ENCODE results near the gene CENPX. TPM values are rescaled to one million over a fixed set of nuclear protein-coding genes. Genes with fewer than 3 reads are reported as not detected.

The CENPX gene
- total and polyA plus RNA-seq, 2 donors (not counting 3 experiments of a cell fraction or from before 2014, with no cell fraction given) = 56.2 to 67.2 TPM

DNA sequence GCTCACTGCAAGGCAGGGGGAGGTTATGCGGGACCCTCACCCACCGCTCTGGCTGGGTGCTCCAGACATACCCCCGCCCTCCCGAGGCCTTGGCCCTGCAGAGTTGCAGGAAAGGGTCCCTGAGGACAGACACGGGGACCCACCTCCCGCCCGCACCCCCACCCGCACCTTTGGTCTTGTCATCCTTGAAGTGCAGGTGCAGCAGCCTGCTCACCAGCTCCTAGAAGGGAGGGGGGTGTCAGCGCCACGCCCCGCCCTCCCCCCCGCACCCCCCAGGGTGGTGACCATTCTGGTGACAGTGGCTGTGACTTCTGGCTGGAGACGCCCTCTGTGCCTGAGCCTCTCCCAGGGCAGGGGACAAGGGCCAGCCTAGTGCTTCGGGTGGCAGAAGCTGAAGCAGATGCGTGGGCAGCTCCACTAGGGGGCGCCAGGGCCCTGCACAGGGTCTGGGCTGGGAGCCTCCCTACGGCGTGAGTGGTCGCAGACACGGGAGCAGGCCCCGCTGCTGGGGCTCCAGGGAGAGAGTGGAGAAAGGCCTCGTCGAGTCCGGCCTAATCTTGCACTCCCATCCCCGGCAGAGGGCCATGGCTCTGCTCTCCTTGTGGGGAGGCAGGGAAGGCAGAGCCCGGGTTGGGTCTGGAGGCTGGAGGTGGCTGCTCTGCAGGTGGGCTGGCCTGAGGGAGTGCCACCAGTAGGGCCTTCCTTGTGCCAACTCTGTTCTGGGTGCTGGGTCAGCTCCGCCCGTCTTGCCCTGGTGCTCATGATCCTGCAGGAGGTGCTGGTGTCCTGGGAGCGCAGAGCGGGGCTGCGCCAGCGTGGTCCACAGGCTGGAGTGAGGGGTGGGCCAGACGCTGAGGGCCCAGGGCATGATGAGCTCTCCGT, 2.7 kb downstream of the CENPX start:
- Histone ChIP-seq H3K9me1 (replicated peaks; ENCODE audit: control insufficient read depth, extremely low read depth, insufficient read depth, low read length) (no peaks in the 10 kb centered on the region), H4K20me1 (replicated peaks; ENCODE audit: control insufficient read depth, extremely low read depth, insufficient read depth, low read length) (no peaks in the 10 kb centered on the region), H2AFZ (ENCODE audit: low read depth, low read length) (no peak overlapping the region), H3K9ac (replicated peaks; ENCODE audit: extremely low read depth, insufficient read depth, low read length) (no peak overlapping the region), H3K36me3 (ENCODE audit: control insufficient read depth in 2 of 2, extremely low read depth in 1 of 2, insufficient read depth in 2 of 2, low read length in 2 of 2) (no peaks in the 10 kb centered on the region), H3K9me3 (replicated peaks; ENCODE audit: control insufficient read depth, insufficient read depth, low read length) (no peaks in the 10 kb centered on the region), H3K4me3 (replicated peaks in 1 of 3; ENCODE audit: insufficient read depth in 1 of 3, low read depth in 1 of 3, low read length in 3 of 3) (no peak overlapping the region), H3K4me1 (ENCODE audit: control insufficient read depth, extremely low read depth, insufficient read depth, low read length) (peaks cover 12% of the 10 kb centered on the region), H3K27me3 (ENCODE audit: control insufficient read depth in 2 of 2, insufficient read depth in 2 of 2, low read length in 2 of 2) (no peaks in the 10 kb centered on the region), H3K4me2 (ENCODE audit: insufficient read depth, low read length) (no peak overlapping the region), H3K27ac (ENCODE audit: insufficient read depth, low read depth, low read length) (no peak overlapping the region), H3K79me2 (ENCODE audit: control insufficient read depth, insufficient read depth, low read length) (peaks cover 5% of the 10 kb centered on the region)
- TF ChIP-seq FOS (IDR thresholded peaks at IDR 0.05; ENCODE audit: borderline replicate concordance, insufficient read depth, low read length) = no peak
- TF ChIP-seq, protein P1, sequence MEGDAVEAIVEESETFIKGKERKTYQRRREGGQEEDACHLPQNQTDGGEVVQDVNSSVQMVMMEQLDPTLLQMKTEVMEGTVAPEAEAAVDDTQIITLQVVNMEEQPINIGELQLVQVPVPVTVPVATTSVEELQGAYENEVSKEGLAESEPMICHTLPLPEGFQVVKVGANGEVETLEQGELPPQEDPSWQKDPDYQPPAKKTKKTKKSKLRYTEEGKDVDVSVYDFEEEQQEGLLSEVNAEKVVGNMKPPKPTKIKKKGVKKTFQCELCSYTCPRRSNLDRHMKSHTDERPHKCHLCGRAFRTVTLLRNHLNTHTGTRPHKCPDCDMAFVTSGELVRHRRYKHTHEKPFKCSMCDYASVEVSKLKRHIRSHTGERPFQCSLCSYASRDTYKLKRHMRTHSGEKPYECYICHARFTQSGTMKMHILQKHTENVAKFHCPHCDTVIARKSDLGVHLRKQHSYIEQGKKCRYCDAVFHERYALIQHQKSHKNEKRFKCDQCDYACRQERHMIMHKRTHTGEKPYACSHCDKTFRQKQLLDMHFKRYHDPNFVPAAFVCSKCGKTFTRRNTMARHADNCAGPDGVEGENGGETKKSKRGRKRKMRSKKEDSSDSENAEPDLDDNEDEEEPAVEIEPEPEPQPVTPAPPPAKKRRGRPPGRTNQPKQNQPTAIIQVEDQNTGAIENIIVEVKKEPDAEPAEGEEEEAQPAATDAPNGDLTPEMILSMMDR (IDR thresholded peaks at IDR 0.05; ENCODE audit: extremely low read depth in 1 of 2, insufficient read depth in 1 of 2, low read depth in 1 of 2, low read length in 2 of 2) = peak; percentile 79 to 94
- dilution Hi-C loops (cut with MboI; ENCODE audit: extremely low pct_ligation_motif_present, low sequenced_read_pairs) (no loop called here), intact Hi-C loops (cut with micrococcal nuclease) (loop anchor here (5.0 to 10.0 kb wide), 2 partner anchors 43 to 195 kb away; partner anchors contain the start of genes ASPSCR1 and CCDC57)
- POLR2A ChIA-PET = no interaction called here
- CTCF ChIA-PET = interaction anchor here (0.7 to 9.1 kb wide), 25 partner anchors 8 to 291 kb away, joined by 3 to 345 read pairs (median 5); partner anchors contain the start of genes DCXR, MAFG, NOTUM and RAC3
- no TSS peak for BruUV-seq (replicated peaks)
- DNase-seq (ENCODE audit: low read depth, low spot score) = peak; percentile 39
- no peak for FAIRE-seq
